ENCODE results near the gene CAPN10.

CAPN10 gene

DNA sequence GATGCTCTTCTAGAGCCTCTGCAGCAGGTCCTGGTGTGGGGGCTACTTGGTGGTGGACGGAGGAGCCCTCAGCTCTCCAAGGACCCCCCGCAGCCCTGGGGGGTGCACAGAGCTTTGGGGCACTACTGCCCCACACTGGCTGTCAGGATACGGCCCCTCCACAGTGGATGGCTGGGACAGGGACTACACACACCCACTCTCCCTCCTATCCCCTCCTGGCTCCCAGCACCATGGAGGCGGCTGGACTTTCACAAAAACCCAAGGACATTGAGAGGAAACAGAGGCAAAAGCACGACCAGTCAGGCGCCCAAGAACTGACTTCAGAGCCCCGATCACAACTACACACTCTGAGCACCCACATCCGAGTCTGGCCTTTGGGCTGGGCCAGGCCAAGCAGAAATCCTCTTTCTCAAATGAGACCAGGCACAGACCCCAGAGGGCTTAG, 51.4 kb downstream of the CAPN10 start:
- no peak for DNase-seq (ENCODE audit: low read depth)

DNA sequence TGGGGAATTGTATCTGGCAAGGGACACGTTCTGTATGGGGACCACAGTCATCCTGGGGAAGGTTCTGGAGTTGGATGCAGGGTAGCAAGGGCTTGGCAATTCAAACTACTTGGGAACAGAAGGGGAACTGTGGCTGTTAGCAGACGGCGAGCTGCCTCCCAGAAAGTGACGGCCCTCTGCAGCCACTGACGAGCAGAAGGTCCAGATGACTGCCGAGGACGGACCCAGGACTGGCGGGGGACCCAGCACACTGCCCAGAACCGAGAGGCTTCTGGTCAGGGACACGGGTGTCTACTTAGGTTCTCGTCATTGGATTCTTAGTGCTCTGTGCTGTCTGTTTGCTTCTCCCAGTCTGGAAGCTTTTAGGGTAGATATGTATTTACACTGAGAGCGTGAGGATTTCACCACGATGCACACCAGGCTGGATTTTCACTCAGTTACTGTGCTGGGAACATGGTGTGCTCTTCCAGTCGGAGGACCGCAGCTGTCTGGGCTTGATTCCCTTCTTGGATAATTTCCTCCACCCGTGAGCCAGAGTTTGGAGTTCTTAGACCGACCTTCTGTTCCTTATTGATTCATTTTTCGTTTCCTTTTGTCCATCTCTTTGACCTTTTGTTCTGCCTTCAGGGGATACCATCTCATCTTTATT, 52.1 kb downstream of the CAPN10 start:
- no peak for DNase-seq (ENCODE audit: low read depth)

DNA sequence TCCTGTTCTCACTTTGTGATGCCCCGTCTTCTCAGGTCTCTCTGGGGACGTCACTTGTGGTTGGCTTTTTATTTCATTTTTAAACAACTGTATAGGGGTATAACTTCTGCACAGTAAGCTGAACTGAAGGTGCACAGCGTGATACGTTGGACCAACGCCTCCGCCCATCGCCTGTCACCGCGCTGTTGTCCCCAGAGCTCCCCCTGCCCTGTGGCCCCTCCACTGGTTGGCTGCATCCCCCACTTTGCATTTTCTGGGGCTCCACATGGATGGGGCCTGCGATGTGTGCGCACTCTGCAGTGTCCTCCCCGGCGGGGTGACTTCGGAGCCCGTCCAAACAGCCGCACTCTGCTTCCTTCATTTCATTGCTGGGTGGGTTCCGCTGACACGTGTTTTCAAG, 53.0 kb downstream of the CAPN10 start:
- DNase-seq (ENCODE audit: low read depth), result no peak

DNA sequence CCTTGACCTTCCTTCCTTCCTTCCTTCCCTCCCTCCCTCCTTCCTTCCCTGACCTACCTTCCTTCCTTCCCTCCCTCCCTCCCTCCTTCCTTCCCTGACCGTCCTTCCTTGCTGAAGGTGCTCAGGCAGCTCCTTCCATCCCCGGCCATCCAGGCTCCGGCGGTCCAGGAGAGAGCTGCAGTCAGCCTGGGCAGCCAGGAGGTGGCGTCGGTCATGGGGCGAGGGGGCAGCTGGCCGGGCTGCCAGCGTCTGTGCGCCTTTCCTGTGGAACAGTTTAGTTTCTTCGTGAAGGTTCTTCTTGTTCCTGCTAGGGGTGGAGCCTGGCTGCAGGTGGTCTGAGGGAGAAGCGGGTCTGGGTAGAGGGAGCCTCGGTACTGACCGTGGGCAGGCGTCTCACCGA, 54.4 kb downstream of the CAPN10 start:
- peak; percentile 23 for DNase-seq (ENCODE audit: low read depth)

DNA sequence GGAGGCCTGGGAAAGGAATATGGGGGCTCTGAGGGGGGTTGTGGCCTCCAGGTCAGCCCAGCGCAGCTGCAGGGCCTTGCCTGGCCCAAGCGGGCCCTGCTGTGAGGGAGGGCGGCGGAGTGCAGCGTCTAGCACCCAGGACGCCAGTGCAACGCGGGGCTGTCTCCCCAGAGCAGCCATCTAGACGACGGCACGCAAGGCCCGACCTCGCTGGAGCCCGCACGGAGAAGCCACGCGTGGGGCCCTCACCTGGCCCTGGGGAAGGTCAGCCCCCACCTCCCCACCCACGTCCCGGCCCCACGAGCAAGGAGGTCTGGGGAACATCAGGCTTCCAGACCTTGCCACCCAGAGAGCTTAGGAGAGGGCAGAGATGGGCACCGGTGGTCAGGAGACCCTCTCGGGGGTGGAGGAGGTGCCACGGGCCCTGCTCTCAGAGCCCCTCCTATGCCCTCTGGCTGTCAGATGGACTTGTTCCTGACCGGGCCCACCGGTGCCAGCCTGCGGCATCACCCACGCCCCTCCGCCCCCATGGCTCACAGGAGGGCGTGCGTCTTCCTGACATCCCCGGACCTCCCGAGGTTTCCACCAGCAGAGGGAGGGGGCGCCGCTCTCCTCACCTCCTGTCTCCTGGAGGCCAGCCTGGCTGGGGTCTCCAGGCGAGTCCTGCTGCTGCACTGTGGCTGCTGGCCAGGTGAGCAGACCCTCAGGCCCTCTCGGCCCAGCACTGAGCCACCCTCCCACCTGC, 55.7 kb downstream of the CAPN10 start:
- no peak for DNase-seq (ENCODE audit: low read depth)

DNA sequence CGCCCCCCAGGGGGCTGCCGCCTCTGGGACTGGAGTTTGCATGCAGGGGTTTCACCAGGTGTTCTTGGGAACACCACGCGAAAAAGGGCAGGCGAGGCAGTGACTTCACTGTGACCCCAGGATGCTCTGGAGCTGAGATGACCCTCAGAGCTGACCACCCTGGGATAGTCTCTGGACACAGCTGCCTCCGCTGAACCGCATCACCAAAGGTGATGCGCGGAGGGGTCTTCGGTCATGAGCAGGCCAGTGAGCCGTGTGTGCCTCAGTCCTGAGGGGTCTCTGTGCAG, 56.2 kb downstream of the CAPN10 start:
- DNase-seq (ENCODE audit: low read depth), result no peak

- DNase-seq (ENCODE audit: low read depth), result no peak
Observed at GRCh38 chr2:240643093-240643810, 56.7 kb downstream of the CAPN10 start.

DNA sequence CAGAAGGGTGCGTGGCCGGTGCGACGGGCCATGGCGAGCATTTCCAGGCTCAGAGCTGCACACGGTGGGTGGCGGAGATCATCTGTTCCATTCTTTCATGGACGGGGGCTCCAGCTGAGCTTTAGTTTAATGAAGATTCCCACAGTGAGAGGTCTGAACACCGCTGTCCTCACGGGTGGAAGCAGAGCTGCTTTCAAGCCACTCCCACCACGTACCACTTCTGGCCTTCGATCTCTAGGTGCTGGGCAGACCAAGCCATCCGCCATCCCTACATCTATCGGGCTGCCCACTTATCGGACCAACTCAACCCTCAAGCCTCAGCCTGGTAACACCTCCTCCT, 57.2 kb downstream of the CAPN10 start:
- no peak for DNase-seq (ENCODE audit: low read depth)

GRCh38 chr2:240644171-240644651, 57.7 kb downstream of the CAPN10 start:
- no peak for DNase-seq (ENCODE audit: low read depth)

- no peak for DNase-seq (ENCODE audit: low read depth)
Observed at GRCh38 chr2:240644859-240645301, 58.3 kb downstream of the CAPN10 start.

- DNase-seq (ENCODE audit: low read depth), result no peak
Observed at GRCh38 chr2:240645346-240645745, 58.8 kb downstream of the CAPN10 start.

GRCh38 chr2:240645801-240646175, 59.3 kb downstream of the CAPN10 start:
- no peak for DNase-seq (ENCODE audit: low read depth)

DNA sequence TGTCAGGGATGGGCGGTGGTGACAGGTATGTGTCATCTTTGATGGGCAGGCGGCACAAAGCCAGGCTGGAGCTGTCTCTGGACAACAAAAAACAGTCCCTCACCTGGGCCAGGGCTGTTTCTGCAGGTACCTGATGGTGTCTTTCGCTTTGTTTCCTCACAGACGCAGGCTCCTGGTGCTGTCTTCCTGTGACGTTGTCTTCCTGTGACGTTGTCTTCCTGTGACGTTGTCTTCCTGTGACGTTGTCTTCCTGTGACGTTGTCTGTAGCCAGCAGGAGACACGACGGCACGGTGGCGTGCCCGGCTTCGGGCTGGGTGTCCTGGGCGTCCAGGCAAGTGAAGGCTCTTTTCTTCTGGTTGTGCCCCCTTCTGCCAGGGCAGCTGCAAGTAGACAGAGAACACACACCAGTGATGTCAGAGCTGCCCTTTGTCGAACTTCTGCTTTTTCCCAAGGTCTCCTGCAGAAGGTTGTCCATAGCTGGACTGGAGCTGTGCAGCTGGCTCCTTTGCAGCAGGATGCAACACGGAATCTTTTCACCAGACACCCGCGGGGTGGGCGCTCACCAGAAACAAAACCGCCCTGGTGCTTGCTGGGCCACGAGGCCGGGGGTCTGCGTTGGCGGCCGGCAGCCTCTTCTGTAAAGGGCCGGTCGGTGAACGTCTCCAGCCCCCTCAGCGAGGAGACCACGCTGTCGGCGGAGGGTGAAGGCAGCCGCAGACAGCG, 59.8 kb downstream of the CAPN10 start:
- no peak for DNase-seq (ENCODE audit: low read depth)

DNA sequence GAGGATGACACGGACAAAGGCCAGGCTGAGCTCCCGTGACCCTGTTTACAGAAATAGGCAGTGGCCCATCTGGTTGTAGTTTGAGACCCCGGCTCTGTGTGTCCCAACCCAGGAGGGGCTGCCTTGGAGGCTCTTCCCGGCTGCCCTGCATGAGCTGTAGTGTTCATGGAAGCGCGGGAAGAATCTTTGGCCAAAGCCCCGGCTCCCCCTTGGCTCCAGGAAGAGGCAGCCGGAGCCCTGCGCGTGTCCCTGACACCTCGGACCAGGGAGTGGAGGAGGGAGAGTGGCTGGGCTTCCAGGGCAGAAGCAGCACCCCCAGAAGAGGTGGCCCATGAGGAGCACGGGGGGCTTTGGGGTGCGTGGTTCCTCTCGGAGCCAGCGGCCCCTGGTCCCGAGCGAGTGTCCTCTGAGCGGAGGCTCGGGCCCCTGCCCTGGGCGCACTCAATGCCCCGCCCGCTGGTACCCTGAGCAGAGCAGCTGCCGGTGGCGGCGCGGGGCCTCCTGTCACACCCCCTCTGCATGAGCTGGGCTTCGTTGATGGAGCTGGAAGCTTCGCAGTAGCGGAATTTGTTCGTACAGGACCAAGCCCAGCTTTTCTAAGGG, 60.5 kb downstream of the CAPN10 start:
- no peak for DNase-seq (ENCODE audit: low read depth)

DNA sequence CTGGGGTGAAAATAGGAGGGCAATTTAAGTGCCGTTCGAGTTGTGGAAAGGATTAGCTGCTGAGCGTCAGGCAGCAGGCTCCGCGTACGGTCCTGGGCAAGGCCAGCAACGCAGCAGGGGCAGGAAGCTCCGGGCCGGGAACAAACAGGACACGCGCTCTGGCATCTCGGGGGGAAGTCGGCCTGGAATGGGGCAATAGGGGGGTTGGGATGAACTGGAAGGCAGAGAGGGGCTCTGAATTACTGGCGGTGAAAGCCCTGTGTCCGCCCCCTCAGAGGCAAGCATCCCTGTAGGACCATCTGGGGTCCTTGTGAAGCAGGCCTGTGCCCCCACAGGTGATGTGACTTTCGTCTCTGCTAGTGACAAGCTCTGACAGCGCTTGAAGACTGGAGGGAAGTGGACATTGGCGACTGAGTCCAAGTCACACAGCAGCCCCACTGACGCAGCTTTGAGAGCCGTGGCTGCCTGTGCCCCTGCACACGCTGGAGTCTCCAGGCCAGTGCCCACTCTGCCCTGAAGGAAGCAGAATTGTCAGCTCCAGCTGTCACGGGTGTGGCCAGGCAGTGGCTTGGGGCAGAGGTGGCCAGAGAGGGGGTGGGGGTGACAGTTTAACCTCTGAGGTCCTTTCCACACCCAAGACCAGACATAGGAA, 61.1 kb downstream of the CAPN10 start:
- no peak for DNase-seq (ENCODE audit: low read depth)

DNA sequence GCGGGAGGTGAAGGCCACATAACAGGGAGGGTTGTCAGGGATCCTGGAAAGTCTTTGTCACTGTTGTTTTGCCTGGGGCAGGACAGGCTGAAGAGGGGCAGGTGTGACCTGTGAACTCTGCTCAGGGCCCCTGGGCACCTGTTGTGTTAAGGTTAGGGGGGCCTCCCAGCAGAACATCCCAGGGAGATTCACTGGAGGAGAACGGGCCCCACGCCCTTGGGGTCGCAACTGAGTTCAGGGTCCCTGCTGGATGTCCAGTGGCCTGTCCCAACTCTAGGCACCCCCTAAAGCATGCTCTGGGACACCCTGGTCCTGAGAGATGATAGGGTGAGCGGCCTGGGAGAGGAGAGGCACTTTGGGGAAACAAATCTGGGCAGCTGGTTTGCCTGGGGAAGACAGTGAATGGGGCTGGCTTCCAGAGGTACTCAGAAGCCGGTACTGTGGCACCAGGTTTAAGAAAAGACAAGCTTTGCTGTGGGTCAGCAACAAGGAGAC, 61.7 kb downstream of the CAPN10 start:
- DNase-seq (ENCODE audit: low read depth), result no peak

Measured in activated T-cell treated with anti-CD3 and anti-CD28 coated beads for 48 hours (primary cell).